K562 (cell line): ENCODE data around the gene TRANK1. TPM values are rescaled to one million over a fixed set of nuclear protein-coding genes. Genes with fewer than 3 reads are reported as not detected.

Experiments
- BDP1 ChIP-seq: IDR thresholded peaks from 3 replicates; pipeline ENCODE4 v1.6.1; 2011; ENCODE audit not compliant: insufficient read length, insufficient read depth
- CREM ChIP-seq: IDR thresholded peaks from 2 replicates; pipeline ENCODE4 v1.6.1; 2014; ENCODE audit warnings: antibody characterized with exemption, low read depth
- GATAD2A ChIP-seq: fragments of 450-650 bp; IDR thresholded peaks from 2 replicates; pipeline ENCODE4 v1.6.1; 2017
- HDAC8 ChIP-seq: fragments of 450-650 bp; IDR thresholded peaks from 2 replicates; pipeline ENCODE4 v1.6.1; 2016; ENCODE audit warnings: mild to moderate bottlenecking, missing genetic modification characterization, moderate library complexity, missing compliant biosample characterization
- ILF3 ChIP-seq: fragments of 450-650 bp; IDR thresholded peaks from 2 replicates; pipeline ENCODE4 v1.6.1; 2018; ENCODE audit warnings: antibody characterized with exemption, mild to moderate bottlenecking, moderate library complexity, borderline replicate concordance
- MBD2 ChIP-seq: sonication (generic); IDR thresholded peaks from 2 replicates; pipeline ENCODE4 v1.6.1; 2016; ENCODE audit warnings: low read depth, borderline replicate concordance
- MNT ChIP-seq, 2 experiments: fragments of 450-650 bp; conservative IDR thresholded peaks; 2 replicates each; pipeline ENCODE4 v1.6.1; 2017; ENCODE audit warnings: mild to moderate bottlenecking in 2 of 2, moderate library complexity in 2 of 2
- PCBP2 ChIP-seq: fragments of 200-400 bp; formaldehyde crosslinking; IDR thresholded peaks from 2 replicates; pipeline ENCODE4 v1.6.1; 2018; ENCODE audit warnings: low read length, low read depth, mild to moderate bottlenecking, moderate library complexity; ENCODE audit not compliant: poor library complexity, severe bottlenecking
- PHF21A ChIP-seq: fragments of 450-650 bp; IDR thresholded peaks from 2 replicates; pipeline ENCODE4 v1.6.1; 2017; ENCODE audit warnings: low read depth, borderline replicate concordance
- RBM22 ChIP-seq: fragments of 200-400 bp; formaldehyde crosslinking; IDR thresholded peaks from 2 replicates; pipeline ENCODE4 v1.6.1; 2018; ENCODE audit warnings: low read length, low read depth; ENCODE audit not compliant: poor library complexity, severe bottlenecking
- RFX1 ChIP-seq: fragments of 450-650 bp; IDR thresholded peaks from 2 replicates; pipeline ENCODE4 v1.6.1; 2016; ENCODE audit warnings: mild to moderate bottlenecking, moderate library complexity
- U2AF1 ChIP-seq: fragments of 200-400 bp; formaldehyde crosslinking; optimal IDR thresholded peaks from 2 replicates; pipeline ENCODE3; 2017; ENCODE audit warnings: mild to moderate bottlenecking, low read depth, low read length, moderate library complexity
- XRCC3 ChIP-seq: fragments of 450-650 bp; IDR thresholded peaks from 2 replicates; pipeline ENCODE4 v1.6.1; 2017; ENCODE audit warnings: mild to moderate bottlenecking, moderate library complexity
- ZNF239 ChIP-seq: fragments of 250-450 bp; sonication (Bioruptor Pico); IDR thresholded peaks from 2 replicates; pipeline ENCODE4 v1.4.0; 2020; ENCODE audit warnings: mild to moderate bottlenecking
- ZNF511 ChIP-seq: sonication (generic); formaldehyde crosslinking; IDR thresholded peaks from 2 replicates; pipeline ENCODE4 v1.8.0; 2022; ENCODE audit warnings: mild to moderate bottlenecking, missing genetic modification reagents
- polyA plus RNA-seq, 8 experiments: library from polyadenylated mRNA; depleted of rRNA in 4 of 8; stranded (reverse) in 5 of 8; unstranded in 3 of 8; fragments of >200 nt; fragmentation: Nextera tagmentation in 2 of 8; fragmentation: Illumina TruSeq in 1 of 8; extraction: Ambion mirVana in 2 of 8; extraction: Trizol in 1 of 8; gene quantifications; 2 replicates each; pipeline versions ENCODE4 v1.2.1 to v1.2.3, GENCODE V29; 2011 to 2014; ENCODE audit warnings: inconsistent platforms in 1 of 8, missing spikeins in 1 of 8
- total RNA-seq, 7 experiments: library from RNA; depleted of rRNA in 6 of 7; stranded (reverse); fragments of >200 nt in 6 of 7; fragmentation: Illumina TruSeq in 2 of 7; extraction: Trizol in 2 of 7; gene quantifications; 2 replicates each; pipeline versions ENCODE4 v1.2.1 to v1.2.3, GENCODE V29; 2011 to 2021; ENCODE audit warnings: low replicate concordance in 1 of 7
- TF ChIP-seq, protein P1 (sequence below): fragments of 450-650 bp; IDR thresholded peaks from 2 replicates; pipeline ENCODE4 v1.6.1; 2016; ENCODE audit warnings: mild to moderate bottlenecking
- TF ChIP-seq, protein P2 (sequence below): fragments of 450-650 bp; IDR thresholded peaks from 2 replicates; pipeline ENCODE4 v1.6.1; 2017; ENCODE audit warnings: antibody characterized with exemption
- TF ChIP-seq, protein P3 (sequence below), 2 experiments: fragments of 450-650 bp; IDR thresholded peaks; 2 replicates each; pipeline ENCODE4 v1.6.1; 2018; ENCODE audit warnings: mild to moderate bottlenecking in 2 of 2, low read depth in 1 of 2; ENCODE audit not compliant: partially characterized antibody in 2 of 2

The TRANK1 gene
- total and polyA plus RNA-seq, 9 of the 15 experiments (the other 6 are each of a cell fraction or from before 2014, with no cell fraction given), result 0.41 to 5.3 (median 2.1) TPM

DNA sequence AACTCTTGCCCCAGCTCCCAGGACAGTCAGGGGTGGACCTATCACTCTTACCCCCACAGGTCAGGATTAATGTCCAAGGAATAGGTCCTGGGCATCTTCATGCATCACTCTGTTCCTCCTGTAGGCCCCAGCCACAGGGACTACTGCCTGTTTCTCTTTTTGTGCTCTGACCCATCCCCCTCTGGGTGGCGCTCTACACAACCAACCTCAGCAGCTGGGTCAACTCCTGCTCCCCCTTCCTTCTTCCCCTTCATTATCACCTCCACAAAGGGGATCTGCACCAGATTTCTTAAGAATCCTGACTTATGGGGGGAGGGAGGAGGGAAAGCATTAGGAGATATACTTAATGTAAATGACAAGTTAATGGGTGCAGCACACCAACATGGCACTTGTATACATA lies 12.2 kb upstream of the TRANK1 start (continued):
- 0 out of 2 replicates have a peak, but pooled peaks have one; percentile 31 for TF ChIP-seq ZNF511 (CRISPR knock-in tag)
- no peak for TF ChIP-seq HDAC8 (tag)
- no peak for TF ChIP-seq U2AF1
- TF ChIP-seq ZNF239 (CRISPR knock-in tag), result no peak
- 0 out of 4 replicates have a peak, but pooled peaks of 1 of the 2 experiments have one; percentile 21 for TF ChIP-seq MNT (conservative IDR thresholded peaks at IDR 0.05)
- TF ChIP-seq, protein P1, sequence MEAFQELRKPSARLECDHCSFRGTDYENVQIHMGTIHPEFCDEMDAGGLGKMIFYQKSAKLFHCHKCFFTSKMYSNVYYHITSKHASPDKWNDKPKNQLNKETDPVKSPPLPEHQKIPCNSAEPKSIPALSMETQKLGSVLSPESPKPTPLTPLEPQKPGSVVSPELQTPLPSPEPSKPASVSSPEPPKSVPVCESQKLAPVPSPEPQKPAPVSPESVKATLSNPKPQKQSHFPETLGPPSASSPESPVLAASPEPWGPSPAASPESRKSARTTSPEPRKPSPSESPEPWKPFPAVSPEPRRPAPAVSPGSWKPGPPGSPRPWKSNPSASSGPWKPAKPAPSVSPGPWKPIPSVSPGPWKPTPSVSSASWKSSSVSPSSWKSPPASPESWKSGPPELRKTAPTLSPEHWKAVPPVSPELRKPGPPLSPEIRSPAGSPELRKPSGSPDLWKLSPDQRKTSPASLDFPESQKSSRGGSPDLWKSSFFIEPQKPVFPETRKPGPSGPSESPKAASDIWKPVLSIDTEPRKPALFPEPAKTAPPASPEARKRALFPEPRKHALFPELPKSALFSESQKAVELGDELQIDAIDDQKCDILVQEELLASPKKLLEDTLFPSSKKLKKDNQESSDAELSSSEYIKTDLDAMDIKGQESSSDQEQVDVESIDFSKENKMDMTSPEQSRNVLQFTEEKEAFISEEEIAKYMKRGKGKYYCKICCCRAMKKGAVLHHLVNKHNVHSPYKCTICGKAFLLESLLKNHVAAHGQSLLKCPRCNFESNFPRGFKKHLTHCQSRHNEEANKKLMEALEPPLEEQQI, result 0 out of 2 replicates have a peak, but pooled peaks have one; percentile 40
- no peak for TF ChIP-seq CREM
- TF ChIP-seq RFX1, result no peak
- no peak for TF ChIP-seq ILF3
- TF ChIP-seq BDP1, result no peak
- no peak for TF ChIP-seq PCBP2
- TF ChIP-seq, protein P2, sequence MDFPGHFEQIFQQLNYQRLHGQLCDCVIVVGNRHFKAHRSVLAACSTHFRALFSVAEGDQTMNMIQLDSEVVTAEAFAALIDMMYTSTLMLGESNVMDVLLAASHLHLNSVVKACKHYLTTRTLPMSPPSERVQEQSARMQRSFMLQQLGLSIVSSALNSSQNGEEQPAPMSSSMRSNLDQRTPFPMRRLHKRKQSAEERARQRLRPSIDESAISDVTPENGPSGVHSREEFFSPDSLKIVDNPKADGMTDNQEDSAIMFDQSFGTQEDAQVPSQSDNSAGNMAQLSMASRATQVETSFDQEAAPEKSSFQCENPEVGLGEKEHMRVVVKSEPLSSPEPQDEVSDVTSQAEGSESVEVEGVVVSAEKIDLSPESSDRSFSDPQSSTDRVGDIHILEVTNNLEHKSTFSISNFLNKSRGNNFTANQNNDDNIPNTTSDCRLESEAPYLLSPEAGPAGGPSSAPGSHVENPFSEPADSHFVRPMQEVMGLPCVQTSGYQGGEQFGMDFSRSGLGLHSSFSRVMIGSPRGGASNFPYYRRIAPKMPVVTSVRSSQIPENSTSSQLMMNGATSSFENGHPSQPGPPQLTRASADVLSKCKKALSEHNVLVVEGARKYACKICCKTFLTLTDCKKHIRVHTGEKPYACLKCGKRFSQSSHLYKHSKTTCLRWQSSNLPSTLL, result no peak
- TF ChIP-seq MBD2, result no peak
- no peak for TF ChIP-seq XRCC3
- TF ChIP-seq GATAD2A, result no peak
- TF ChIP-seq RBM22, result no peak
- TF ChIP-seq PHF21A, result peak; percentile 46; the same call in 1 of the 2 replicates
- TF ChIP-seq, protein P3, sequence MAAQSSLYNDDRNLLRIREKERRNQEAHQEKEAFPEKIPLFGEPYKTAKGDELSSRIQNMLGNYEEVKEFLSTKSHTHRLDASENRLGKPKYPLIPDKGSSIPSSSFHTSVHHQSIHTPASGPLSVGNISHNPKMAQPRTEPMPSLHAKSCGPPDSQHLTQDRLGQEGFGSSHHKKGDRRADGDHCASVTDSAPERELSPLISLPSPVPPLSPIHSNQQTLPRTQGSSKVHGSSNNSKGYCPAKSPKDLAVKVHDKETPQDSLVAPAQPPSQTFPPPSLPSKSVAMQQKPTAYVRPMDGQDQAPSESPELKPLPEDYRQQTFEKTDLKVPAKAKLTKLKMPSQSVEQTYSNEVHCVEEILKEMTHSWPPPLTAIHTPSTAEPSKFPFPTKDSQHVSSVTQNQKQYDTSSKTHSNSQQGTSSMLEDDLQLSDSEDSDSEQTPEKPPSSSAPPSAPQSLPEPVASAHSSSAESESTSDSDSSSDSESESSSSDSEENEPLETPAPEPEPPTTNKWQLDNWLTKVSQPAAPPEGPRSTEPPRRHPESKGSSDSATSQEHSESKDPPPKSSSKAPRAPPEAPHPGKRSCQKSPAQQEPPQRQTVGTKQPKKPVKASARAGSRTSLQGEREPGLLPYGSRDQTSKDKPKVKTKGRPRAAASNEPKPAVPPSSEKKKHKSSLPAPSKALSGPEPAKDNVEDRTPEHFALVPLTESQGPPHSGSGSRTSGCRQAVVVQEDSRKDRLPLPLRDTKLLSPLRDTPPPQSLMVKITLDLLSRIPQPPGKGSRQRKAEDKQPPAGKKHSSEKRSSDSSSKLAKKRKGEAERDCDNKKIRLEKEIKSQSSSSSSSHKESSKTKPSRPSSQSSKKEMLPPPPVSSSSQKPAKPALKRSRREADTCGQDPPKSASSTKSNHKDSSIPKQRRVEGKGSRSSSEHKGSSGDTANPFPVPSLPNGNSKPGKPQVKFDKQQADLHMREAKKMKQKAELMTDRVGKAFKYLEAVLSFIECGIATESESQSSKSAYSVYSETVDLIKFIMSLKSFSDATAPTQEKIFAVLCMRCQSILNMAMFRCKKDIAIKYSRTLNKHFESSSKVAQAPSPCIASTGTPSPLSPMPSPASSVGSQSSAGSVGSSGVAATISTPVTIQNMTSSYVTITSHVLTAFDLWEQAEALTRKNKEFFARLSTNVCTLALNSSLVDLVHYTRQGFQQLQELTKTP (IDR thresholded peaks at IDR 0.05; ENCODE audit: low read depth in 1 of 2, partially characterized antibody in 2 of 2), result no peak
